NCI-H345 treated with DMSO at 0.1 percent for 48 hours (cell line): Measurements from ENCODE around the gene IFNA14.
"Not testable (repeated sequence)": the region's sequence is repeated elsewhere in the genome, so short reads cannot be mapped to it uniquely, and the experiment has no call there.

Source experiments
- DNase-seq: peaks from one replicate; lab custom pipeline; 2025; ENCODE audit not compliant: unreplicated experiment; lab: John Stamatoyannopoulos, UW

Gene IFNA14

GRCh38 chr9:21217211-21217610 lies 22.6 kb downstream of the IFNA14 start, which contains the start of gene IFNA16:
TSS of gene IFNA16 (minus strand) at chr9:21217311. CDS start at chr9:21217305, 6 bp downstream.
- not testable (repeated sequence) for DNase-seq

- DNase-seq = not testable (repeated sequence)
These were observed 26.1 kb downstream of the IFNA14 start for GRCh38 chr9:21213411-21214326.

GRCh38 chr9:21212160-21212559 lies 27.6 kb downstream of the IFNA14 start:
- DNase-seq = not testable (repeated sequence)

- DNase-seq = not testable (repeated sequence)
These were observed 29.0 kb downstream of the IFNA14 start for GRCh38 chr9:21210782-21211181.

- DNase-seq = no peak
These were observed 29.5 kb downstream of the IFNA14 start for GRCh38 chr9:21210311-21210710.

GRCh38 chr9:21207043-21207442 lies 32.8 kb downstream of the IFNA14 start, which contains the start of gene IFNA10:
TSS of gene IFNA10 (minus strand) at chr9:21207143. CDS start at chr9:21207097, 46 bp downstream.
- not testable (repeated sequence) for DNase-seq

- no peak for DNase-seq
These were observed 34.6 kb downstream of the IFNA14 start for GRCh38 chr9:21205204-21205603.

GRCh38 chr9:21202105-21202504 lies 37.7 kb downstream of the IFNA14 start, which contains the start of gene IFNA7:
TSS of gene IFNA7 (minus strand) at chr9:21202205. CDS start at chr9:21202165, 40 bp downstream.
- not testable (repeated sequence) for DNase-seq

GRCh38 chr9:21194867-21195776 lies 44.7 kb downstream of the IFNA14 start:
- DNase-seq = not testable (repeated sequence)
